ENCODE measurements around the gene PGR. TPM values are rescaled to one million over a fixed set of nuclear protein-coding genes. Genes with fewer than 3 reads are reported as not detected.

The PGR gene
- polyA plus RNA-seq, 1 donor (not counting 4 experiments of a cell fraction or from before 2014, with no cell fraction given) = not detected

GRCh38 chr11:101031713-101032112, 97.9 kb downstream of the PGR start:
- no peaks in the 10 kb centered on the region for H3K4me1 ChIP-seq (ENCODE audit: control insufficient read depth, extremely low read depth, insufficient read depth, low read length)
- FAIRE-seq (no peak), DNase-seq (ENCODE audit: low read depth, low spot score) (no peak)
- H3K9me3 ChIP-seq (ENCODE audit: control insufficient read depth, low read depth, low read length) = no peaks in the 10 kb centered on the region
- dilution Hi-C loops (cut with MboI; ENCODE audit: extremely low pct_ligation_motif_present, low sequenced_read_pairs) = no loop called here
- H3K4me2 ChIP-seq (ENCODE audit: control insufficient read depth, extremely low read depth, insufficient read depth, low read depth, low read length) = no peak overlapping the region
- H4K20me1 ChIP-seq (ENCODE audit: control insufficient read depth, extremely low read depth, insufficient read depth, low read length) = no peaks in the 10 kb centered on the region
- H3K36me3 ChIP-seq (ENCODE audit: control insufficient read depth in 2 of 2, extremely low read depth in 1 of 2, insufficient read depth in 2 of 2, low read length in 2 of 2) = no peaks in the 10 kb centered on the region
- no peak overlapping the region for H3K9ac ChIP-seq (ENCODE audit: control insufficient read depth, extremely low read depth, insufficient read depth, low read length)
- TF ChIP-seq EZH2 (IDR thresholded peaks at IDR 0.05; ENCODE audit: low read length) (no peak), CTCF (optimal IDR thresholded peaks at IDR 0.05 in 1 of 3, IDR thresholded peaks at IDR 0.05 in 1 of 3, conservative IDR thresholded peaks at IDR 0.05 in 1 of 3; ENCODE audit: extremely low read depth in 1 of 3, insufficient read depth in 2 of 3, low read length in 3 of 3) (no peak)
- H2AFZ ChIP-seq (ENCODE audit: control insufficient read depth, low read length) = no peak overlapping the region
- no peaks in the 10 kb centered on the region for H3K79me2 ChIP-seq (ENCODE audit: control insufficient read depth, insufficient read depth, low read length)
- H3K4me3 ChIP-seq (ENCODE audit: control insufficient read depth in 2 of 3, extremely low read depth in 1 of 3, insufficient read depth in 2 of 3, low read depth in 1 of 3, low read length in 3 of 3) = no peak overlapping the region
- H3K27ac ChIP-seq (ENCODE audit: control insufficient read depth, insufficient read depth, low read length) = no peak overlapping the region
- H3K9me1 ChIP-seq (ENCODE audit: control insufficient read depth, extremely low read depth, insufficient read depth, low read length) = no peaks in the 10 kb centered on the region
- H3K27me3 ChIP-seq (ENCODE audit: control insufficient read depth, extremely low read depth, insufficient read depth, low read length) = no peaks in the 10 kb centered on the region

- Histone ChIP-seq H2AFZ (ENCODE audit: control insufficient read depth, low read length) (no peak overlapping the region), H3K27me3 (ENCODE audit: control insufficient read depth, extremely low read depth, insufficient read depth, low read length) (no peaks in the 10 kb centered on the region), H4K20me1 (ENCODE audit: control insufficient read depth, extremely low read depth, insufficient read depth, low read length) (no peaks in the 10 kb centered on the region), H3K9me3 (ENCODE audit: control insufficient read depth, low read depth, low read length) (no peaks in the 10 kb centered on the region), H3K79me2 (ENCODE audit: control insufficient read depth, insufficient read depth, low read length) (no peaks in the 10 kb centered on the region), H3K9ac (ENCODE audit: control insufficient read depth, extremely low read depth, insufficient read depth, low read length) (no peak overlapping the region), H3K9me1 (ENCODE audit: control insufficient read depth, extremely low read depth, insufficient read depth, low read length) (no peaks in the 10 kb centered on the region), H3K36me3 (ENCODE audit: control insufficient read depth in 2 of 2, extremely low read depth in 1 of 2, insufficient read depth in 2 of 2, low read length in 2 of 2) (no peaks in the 10 kb centered on the region), H3K4me1 (ENCODE audit: control insufficient read depth, extremely low read depth, insufficient read depth, low read length) (no peaks in the 10 kb centered on the region), H3K4me3 (ENCODE audit: control insufficient read depth in 2 of 3, extremely low read depth in 1 of 3, insufficient read depth in 2 of 3, low read depth in 1 of 3, low read length in 3 of 3) (no peak overlapping the region), H3K4me2 (ENCODE audit: control insufficient read depth, extremely low read depth, insufficient read depth, low read depth, low read length) (no peak overlapping the region), H3K27ac (ENCODE audit: control insufficient read depth, insufficient read depth, low read length) (no peak overlapping the region)
- DNase-seq (ENCODE audit: low read depth, low spot score) (no peak), FAIRE-seq (no peak)
- no peak for TF ChIP-seq EZH2 (IDR thresholded peaks at IDR 0.05; ENCODE audit: low read length)
- TF ChIP-seq CTCF (optimal IDR thresholded peaks at IDR 0.05 in 1 of 3, IDR thresholded peaks at IDR 0.05 in 1 of 3, conservative IDR thresholded peaks at IDR 0.05 in 1 of 3; ENCODE audit: extremely low read depth in 1 of 3, insufficient read depth in 2 of 3, low read length in 3 of 3) = no peak
- dilution Hi-C loops (cut with MboI; ENCODE audit: extremely low pct_ligation_motif_present, low sequenced_read_pairs) = no loop called here
Observed at GRCh38 chr11:101030692-101031091, 98.9 kb downstream of the PGR start.
